ENCODE results near the gene TRIML1.

DNA sequence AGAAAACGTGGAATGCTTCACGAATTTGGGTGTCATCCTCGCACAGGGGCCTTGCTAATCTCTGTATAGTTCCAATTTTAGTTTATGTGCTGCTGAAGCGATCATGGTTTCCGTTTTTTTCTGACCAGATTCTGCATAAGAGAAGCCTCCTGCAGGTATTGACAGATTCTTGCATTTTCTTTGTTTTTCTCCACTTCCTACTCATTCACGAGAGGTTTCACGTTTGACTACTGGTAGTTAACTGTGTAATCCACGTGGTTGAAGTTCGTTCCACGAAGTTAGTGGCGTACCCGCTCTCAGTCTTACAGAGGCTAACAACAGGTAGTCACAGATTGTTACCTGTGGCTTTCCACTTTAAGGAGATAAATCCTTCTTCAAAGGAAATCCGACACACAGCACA, 17.7 kb upstream of the TRIML1 start:
- TF ChIP-seq, protein P1, sequence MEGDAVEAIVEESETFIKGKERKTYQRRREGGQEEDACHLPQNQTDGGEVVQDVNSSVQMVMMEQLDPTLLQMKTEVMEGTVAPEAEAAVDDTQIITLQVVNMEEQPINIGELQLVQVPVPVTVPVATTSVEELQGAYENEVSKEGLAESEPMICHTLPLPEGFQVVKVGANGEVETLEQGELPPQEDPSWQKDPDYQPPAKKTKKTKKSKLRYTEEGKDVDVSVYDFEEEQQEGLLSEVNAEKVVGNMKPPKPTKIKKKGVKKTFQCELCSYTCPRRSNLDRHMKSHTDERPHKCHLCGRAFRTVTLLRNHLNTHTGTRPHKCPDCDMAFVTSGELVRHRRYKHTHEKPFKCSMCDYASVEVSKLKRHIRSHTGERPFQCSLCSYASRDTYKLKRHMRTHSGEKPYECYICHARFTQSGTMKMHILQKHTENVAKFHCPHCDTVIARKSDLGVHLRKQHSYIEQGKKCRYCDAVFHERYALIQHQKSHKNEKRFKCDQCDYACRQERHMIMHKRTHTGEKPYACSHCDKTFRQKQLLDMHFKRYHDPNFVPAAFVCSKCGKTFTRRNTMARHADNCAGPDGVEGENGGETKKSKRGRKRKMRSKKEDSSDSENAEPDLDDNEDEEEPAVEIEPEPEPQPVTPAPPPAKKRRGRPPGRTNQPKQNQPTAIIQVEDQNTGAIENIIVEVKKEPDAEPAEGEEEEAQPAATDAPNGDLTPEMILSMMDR (IDR thresholded peaks at IDR 0.05), result no peak
- TF ChIP-seq POLR2AphosphoS5 (IDR thresholded peaks at IDR 0.05), result no peak
- TF ChIP-seq POLR2A (IDR thresholded peaks at IDR 0.05; ENCODE audit: low read depth), result no peak
- no peak for TF ChIP-seq EP300 (IDR thresholded peaks at IDR 0.05)
